Hepatic stellate cell (primary cell): ENCODE results near the gene NIPAL3.
"Not testable (repeated sequence)": the region's sequence is repeated elsewhere in the genome, so short reads cannot be mapped to it uniquely, and the experiment has no call there.

Experiments
- DNase-seq: peaks from one replicate; pipeline ENCODE4 v3.0.0; 2011; ENCODE audit warnings: low spot score

The NIPAL3 gene

DNA sequence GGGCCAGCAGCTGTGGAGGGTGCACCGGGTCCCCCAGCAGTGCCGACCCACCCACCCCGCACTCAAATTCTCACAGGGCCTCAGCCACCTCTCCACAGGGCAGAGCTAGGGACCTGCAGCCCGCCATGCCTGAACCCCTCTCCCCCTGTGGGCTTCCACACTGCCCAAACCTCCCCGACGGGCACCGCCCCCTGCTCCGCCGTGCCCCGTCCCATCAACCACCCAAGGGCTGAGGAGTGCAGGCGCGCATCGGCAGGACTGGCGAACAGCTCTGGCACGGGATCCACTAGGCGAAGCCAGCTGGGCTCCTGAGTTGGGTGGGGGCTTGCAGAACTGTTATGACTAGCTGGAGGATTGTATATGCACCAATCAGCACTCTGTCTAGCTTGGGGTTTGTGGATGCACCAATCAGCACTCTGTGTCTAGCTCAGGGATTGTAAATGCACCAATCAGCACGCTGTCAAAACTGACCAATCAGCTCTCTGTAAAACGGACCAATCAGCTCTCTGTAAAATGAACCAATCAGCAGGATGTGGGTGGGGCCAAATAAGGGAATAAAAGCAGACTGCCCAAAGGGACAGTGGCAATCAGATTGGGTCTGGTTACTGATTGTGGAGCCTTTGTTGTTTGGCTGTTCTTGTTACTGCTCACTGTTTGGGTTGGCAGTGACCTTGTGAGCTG, 74.6 kb downstream of the NIPAL3 start:
- DNase-seq: no peak

DNA sequence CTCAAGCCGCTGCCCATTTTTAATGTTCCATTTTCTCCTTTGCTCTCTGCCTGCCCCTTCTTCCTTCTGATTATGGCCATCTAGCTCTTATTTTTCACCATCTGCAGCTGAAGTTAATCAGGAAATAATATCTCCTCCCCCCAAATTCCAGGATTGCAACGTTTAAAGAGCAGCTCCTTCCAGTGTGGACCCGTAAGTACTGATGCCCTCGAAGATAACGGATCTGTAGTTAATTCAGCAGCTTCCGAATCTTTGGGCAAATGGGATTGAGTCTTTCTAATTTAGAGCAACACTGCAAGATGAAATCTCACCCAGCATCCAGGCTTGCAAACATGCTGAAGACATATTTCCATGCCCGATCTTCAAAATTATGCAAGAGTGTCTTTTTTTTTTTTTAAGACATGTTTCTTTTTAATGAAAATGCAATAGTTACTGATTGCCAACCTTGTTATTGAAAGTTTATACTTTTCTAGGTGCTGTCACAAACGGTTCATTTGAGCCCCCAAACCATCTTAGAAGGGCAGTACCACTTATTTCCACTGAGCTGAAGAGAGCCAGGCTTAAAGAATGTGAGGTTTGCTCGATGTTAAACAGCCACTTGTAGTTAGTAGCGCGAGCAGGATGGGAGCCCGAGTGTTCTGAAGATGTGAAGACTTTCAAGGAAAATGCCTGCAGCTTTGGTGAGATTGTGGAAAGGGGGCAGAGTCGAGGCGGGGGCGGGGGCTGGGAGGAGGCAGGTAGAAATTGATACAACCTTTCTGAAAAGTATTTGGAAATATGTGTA, 76.2 kb downstream of the NIPAL3 start:
- DNase-seq: peak; percentile 24

DNA sequence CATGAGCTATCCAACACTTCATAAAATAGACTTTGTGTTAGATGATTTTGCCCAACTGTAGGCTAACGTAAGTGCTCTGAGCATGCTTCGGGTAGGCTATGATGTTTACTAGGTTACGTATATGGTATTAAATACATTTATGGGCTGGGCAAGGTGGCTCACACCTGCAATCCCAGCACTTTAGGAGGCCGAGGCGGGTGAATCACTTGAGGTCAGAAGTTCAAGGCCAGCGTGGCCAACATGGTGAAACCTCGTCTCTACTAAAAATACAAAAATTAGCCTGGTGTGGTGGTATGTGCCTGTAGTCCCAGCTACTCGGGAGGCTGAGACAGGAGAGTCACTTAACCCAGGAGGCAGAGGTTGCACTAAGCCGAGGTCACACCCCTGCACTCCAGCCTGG, 77.3 kb downstream of the NIPAL3 start:
- DNase-seq: not testable (repeated sequence)

DNA sequence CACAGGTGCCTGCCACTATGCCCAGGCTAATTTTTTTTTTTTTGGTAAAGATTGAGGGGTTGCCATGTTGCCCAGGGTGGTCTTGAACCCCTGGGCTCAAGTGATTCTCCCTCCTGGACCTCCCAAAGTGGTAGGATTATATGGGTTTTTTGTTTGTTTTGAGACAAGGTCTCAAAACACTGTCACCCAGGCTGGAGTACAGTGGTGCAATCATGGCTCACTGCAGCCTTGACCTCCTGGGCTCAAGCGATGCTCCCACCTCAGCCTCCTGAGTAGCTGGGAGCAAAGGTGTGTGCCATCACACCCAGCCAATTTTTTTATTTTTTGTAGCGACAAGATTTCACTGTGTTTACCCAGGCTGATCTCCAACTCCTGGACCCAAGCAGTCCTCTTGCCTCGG, 78.2 kb downstream of the NIPAL3 start:
- DNase-seq: no peak

DNA sequence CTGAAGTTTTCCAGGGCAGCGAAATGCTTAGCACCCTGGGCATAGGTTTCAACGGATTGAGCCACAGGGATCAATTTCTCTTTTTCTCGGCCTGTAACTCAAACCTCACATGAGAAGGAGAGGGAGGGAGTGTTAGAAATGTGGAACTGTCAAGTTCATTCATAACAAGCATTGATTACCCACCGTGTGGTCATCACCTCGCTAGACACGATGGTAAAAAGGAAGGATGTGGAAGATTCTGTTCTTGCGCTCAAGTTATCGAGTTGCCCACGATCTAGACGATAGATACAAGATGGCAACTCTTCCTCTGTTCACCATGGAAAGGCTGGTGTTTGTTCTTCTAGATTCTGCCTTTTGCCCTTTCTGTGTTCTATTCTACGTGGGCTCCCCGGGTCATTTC, 83.0 kb downstream of the NIPAL3 start:
- no peak for DNase-seq

DNA sequence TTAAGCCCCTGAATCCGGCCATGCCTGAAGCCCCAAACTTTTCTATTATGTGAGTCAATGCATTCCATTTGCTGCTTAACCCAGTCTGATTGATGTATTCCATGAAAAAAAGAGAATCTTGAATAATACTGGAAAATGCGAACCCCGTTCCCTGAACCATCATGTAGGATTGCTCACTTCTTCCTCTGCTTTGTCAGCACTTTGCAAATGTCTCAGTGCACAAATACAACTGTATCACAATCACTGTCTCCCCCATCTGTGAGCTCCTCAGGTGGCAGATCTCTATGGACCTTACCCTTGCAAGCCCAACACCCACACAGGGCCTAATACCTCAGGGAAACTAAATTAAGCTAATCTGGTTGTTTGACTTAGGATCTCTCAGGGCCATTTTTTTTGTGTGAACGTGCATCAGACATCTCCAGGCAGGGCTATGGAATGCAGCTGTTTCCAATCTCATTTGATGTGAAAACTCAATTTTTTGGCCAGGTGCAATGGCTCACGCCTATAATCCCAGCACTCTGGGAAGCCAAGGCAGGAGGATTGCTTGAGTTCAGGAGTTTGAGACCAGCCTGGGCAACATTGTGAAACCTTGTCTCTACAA, 84.9 kb downstream of the NIPAL3 start:
- no peak for DNase-seq

DNA sequence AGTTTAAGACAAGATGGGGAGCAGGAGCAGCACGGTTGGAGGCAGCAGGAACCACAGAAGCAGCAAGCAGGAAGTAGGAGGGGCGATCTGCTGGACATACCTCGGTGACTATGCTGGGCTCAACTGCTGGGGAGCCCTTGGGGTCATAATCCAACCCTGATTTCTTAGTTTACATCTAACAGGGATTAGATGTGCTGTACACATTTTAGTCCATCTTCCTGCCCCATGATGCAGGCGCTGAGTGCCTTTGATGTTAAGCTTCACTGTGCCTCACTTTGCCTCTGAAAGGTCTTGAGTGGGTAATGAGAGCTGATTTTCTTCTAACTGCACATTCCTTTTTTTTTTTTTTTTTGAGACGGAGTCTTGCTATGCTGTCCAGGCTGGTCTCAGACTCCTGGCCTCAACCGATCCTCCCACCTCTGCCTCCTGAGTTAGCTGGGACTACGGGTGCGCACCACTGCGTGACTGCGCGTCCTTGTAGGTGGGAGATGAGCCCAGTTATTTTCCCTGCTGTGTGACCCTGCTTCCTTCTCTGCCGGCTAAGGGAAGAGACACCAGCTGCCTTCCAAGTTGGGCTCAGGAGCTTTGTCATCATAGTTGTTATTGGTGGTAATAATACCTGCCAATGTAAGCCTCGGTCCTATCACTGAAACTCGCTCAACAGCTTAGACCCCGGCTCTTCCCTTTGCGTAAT, 85.9 kb downstream of the NIPAL3 start:
- peak; percentile 32 for DNase-seq

DNA sequence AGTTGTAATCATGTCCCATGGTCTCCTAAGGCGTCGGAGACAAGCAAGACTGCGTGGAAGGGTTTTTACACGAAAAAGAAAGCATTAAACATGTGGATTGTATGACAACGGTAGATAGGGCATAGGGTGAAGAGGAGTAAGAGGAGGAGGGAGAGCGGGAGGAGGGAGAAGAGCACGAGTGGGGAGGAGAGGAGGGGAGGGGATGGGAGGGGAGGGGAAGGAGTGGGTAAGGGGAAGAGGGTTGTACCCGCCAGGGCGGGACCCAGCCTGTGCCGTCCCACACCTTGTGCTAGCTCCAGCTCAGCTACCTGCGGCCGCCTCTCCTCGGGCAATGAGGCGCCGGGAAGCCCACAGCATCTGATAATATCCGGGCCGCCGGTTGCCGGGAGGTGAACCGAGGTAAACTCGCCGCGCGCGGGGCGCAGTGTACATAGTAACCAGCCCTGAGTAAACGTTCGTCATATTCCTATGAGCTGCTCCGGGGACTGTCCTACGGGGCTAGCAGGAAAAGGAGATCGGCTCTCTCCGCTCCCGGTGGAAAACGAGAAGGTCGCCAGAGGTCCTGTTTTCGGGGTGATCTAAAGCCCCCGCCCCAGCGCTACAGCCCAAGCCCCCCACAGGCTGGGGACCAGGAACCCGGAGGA, 86.6 kb downstream of the NIPAL3 start:
- peak; percentile 78 for DNase-seq

DNA sequence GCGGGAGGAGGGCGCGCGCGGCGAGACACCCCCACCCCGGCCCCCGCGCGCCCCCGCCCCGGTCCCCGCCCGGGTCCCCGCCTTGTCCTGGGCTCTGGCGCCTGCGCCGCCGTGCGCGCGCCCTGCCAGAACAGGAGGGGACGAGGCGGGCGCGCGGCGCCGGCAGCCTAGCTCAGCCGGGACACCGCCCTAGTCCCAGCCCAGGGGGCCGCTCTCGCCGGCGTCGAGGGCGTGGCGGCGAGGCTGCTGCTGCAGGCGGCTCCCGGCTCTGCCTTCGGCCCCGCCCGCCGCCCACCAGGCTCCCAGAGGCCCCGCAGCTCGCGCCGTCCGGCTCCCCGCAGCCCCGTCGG, 87.1 kb downstream of the NIPAL3 start, which contains the start of gene RCAN3:
RCAN3 (plus strand) TSS at position 128 of the 350 bp plus-strand sequence. CDS start 11,537 bp downstream, outside the sequence.
- peak; percentile 96 for DNase-seq

DNA sequence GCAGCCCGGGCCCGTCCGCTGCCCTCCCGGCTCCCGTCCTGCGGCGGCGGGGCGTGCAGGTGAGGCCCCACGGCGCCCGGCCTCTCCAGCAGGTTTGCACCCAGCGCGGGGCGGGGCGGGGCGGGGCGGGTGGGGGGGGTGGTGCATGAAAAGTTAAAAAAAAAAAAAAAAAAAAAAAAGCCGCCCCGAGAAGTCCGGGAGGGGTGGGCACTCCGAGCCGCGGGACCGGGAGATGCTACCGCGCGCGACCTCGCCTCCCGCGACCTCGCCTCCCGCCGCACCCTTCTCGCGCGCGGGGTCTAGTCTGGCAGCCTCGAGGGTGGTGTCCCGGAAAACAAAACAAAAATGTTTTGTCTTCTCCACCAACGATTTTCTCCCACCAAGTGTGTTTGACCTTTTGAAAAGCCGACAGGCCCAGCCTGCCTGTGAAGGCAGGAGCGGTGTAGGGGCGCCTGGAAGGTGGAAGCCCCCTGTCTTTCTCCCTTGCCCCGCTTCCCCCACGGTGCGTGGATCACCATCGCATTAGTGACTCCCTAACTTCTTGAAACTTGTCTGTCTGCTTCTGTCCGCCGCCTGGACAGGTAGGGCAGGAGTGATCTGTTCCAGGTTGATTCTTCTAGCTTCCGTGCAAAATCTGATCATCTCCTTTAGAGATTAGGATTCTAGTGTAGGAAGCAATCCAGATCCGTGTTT, 87.6 kb downstream of the NIPAL3 start:
- no peak for DNase-seq

DNA sequence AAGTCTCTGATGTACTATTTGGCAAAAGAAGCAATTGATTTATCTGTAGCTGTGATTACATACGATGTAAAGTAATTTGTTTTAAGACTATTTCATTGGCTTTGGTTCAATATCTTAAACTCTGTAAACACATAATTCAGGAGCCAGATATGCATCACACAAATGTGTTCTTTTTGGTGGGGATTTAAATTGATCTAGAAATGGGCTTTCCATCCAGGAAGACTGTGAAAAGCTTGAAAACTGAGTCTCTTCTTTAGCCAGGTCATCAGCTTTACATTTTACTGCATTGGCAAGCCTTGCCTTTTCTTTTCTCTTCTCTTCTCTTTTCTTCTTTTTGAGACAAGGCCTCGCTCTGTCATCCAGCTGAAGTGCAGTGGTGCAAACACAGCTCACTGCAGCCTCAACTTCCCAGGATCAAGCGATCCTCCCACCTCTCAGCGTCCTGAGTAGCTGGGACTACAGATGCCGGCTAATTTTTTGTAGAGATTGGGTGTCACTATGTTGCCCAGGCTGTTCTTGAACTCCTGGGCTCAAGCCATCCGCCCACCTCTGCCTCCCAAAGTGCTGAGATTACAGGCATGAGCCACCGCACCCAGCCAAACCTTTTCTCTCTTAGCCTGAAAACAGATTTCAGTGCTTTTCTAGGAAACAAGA, 88.4 kb downstream of the NIPAL3 start:
- DNase-seq: no peak

DNA sequence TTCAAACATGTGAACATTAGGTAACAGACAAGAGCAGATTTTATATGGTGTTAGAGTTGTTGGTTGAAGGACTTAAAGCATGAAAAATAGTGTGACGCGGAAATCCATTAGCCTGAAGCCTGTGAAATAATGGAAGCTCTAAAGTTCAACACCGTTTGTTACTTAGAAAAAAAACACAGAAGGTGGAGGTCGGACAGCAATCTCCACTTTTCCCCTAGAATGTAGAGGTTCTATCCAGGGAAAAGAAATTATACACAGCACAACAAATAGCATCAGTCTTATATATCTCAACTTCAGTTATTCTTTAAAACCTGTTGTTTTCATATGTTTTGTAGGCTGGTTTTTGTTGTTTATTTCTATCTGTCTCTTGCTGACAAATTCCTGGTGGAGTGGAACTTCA, 89.0 kb downstream of the NIPAL3 start:
- no peak for DNase-seq

DNA sequence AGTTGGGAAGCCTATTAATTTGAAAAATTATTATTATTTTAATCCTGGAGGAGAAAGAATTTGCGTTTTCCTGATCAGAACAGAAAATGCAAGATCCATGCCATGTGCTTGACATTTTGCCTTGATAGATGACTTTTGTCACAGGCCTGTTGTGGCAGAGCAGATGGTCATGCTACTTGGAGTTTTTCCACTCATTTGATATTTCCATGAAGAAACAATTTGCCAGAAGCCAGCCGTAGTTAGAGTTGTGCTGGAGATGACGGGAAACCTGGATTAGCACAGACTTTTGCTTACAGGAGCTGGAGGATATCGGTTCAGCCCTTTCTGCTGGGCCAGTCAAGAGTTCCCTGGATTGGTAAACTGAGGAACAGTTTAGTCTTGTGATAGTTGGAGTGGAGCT, 90.2 kb downstream of the NIPAL3 start:
- DNase-seq: no peak

DNA sequence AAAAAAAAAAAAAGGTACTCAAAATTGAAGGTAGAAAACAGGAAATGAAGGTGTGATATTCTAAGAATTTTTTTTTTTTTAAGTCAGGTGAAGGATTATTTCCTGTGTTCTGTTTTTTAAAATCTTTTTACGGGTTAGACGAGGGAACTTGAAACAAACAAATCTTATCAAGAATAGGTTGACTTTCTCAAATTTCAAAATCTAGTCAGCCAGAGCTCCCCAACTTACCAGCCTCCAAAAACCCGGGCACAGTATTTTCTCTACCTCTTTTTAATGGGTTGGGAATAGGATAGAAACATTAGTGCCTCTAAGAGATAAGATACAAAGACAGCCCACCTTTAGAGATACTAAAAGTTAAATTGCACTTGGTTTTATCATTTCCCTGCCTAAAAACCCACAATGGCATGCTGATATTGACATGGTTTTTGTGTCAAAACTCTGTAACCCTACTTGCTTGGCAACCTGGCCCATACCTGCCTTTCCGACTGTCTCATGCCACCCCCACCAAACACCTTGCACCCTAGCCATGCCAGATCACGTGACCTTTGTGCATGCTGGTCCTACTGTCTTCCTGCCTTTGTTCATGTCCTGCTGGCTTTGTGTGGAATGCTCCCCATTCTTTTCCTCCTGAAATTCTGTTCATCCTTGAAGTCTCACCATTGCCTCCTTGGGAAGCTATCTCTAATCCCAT, 91.2 kb downstream of the NIPAL3 start:
- DNase-seq: no peak

DNA sequence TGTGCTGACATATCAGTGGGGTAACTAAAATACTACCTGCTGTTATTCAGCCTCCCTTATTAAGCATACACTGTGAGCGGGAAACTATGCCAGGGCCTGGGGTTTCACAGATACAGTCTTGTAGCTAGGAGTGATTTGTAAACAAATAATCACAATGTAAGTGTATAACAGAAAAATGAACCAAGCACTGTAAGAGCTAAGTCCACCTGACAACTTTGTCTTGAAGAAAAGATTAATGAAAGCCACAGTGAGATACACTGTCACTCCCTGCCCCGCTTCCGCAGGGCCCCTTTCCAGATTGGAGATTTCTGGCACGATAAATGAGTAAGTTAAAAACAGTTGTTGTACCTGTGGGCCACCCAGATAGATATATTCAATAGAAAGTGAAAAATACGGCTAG, 91.8 kb downstream of the NIPAL3 start:
- DNase-seq: no peak

DNA sequence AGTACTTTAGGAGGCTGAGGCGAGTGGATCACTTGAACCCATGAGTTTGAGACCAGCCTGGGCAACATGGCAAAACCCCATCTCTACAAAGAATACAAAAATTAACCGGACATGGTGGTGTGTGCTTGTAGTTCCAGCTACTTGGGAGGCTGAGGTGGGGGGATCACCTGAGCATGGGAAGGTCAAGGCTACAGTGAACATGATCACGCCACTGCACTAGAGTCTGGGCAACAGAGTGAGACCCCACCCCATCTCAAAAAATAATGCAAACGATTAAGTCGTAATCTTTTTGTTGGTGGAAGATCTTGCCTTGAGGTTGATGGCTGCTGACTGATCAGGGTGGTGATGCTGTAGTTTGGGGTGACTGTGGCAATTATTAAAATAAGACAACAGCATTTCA, 93.3 kb downstream of the NIPAL3 start:
- no peak for DNase-seq

DNA sequence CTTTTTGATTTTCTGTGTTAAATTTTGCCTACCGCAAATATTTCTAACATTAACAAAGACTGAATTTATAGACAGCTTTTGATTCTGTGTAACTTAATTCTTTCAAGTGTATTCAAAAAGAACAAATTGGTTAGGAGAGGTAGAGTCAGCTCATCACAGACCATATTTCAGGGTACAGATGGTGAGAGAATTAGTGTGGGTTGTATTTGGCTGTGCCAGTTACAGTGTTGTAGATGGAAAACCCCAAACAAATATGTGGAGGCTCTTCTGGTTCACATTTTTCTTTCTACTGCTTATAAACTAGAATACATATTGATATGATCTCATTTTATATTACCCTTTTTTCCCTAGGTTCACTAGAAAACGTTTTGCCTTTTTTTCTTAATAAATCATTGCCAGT, 98.1 kb downstream of the NIPAL3 start:
- no peak for DNase-seq

DNA sequence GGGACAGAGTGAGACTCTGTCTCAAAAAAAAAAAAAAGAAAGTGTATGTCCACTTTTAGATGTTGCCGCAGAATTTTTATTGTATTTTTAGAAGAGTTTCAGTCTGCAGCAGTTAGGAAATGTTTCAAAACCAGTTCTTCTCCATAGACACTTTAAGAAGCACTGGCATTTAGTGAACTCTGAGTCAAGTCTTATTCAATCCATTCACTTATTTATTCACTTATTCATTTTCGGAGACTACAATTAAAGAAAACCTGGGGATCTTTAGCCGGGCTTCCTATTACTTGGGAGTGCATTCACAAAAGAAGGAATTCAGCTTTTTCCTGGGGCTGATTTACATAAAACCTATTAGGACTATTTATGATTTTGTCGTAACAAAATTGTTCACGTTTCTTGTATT, 99.3 kb downstream of the NIPAL3 start:
- DNase-seq: no peak

DNA sequence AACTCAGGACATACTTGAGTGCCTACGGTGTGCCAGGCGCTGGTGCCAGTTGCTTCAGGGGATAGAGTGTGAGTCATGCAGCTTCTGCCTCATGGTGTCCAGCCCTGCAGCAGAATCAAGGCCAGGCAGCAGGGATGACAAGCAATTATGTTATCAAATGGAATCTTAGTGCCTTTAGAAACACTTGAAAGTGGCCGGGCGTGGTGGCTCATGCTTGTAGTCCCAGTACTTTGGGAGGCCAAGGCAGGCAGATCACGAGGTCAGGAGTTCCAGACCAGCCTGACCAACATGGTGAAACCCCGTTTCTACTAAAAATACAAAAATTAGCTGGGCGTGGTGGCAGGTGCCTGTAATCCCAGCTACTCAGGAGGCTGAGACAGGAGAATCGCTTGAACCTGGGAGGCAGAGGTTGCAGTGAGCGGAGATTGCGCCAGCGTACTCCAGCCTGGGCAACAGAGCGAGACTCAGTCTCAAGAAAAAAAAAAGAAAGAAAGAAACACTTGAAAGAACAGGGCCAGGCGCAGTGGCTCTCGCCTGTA, 100.1 kb downstream of the NIPAL3 start:
- DNase-seq: not testable (repeated sequence)

DNA sequence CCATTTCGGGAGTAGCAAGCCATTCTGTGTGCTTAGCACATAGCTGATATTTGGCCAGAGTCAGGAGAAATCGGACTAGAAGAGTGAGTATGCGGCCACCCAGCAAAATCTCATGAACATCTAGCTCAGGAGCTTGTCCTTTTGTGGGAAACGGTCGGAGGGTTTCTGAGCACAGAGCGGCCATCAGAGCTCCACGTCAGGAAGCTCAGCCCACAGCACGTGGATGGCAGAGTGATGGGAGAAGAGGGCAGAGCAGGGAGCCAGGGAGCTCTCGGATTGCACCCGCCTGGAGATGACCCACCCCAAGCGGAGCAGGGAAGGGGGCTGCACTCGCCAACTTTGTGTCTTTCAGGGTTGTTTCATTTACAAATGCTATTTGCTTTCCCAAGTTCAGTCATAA, 100.9 kb downstream of the NIPAL3 start:
- no peak for DNase-seq
